Measurements from ENCODE around the gene HAAO.

Gene HAAO

DNA sequence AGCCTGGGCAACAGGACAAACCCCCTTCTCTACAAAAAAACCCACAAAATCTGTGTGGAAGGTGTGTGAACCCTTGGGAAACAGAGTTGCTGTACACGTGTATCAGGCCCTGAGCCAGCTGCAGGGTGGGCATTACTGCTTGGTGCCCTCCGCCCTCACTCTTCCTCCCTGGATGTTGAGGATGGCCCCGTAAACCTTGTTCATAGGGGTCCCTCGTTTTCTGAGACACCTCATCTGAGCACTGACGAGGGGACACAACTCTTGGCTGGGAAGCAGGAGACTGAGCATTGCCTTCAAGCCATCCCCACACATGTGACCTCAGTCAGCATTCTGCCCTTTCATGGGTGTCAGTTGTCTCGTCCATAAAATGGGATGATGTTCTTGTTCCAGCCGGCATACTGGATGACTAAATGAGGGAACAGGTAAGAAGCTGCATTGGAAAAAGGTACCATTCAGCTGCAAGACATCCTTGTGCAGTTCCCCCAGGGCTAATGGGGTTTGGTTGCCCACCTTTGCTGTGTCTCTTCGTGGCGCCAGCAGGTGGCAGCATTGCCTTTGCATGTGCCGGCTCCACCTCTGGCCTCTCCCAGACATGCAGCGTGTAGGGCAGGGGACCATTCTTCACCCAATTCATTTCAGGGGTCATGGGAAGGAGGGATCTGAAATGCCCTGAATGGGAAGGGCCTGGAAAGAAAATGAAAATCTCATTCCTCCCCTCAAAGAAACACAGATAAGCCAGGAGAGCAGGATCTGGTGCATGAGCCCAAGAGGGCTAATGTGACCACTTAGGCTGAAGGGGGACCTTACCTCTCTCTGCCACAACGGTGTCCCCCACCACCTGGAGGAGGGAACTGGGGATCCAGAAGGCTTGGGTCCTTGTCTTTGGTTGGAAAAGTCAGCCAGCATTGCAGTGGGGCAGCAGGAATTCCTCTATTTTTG is 36.4 kb upstream of the HAAO start:
- TF ChIP-seq, protein P1, sequence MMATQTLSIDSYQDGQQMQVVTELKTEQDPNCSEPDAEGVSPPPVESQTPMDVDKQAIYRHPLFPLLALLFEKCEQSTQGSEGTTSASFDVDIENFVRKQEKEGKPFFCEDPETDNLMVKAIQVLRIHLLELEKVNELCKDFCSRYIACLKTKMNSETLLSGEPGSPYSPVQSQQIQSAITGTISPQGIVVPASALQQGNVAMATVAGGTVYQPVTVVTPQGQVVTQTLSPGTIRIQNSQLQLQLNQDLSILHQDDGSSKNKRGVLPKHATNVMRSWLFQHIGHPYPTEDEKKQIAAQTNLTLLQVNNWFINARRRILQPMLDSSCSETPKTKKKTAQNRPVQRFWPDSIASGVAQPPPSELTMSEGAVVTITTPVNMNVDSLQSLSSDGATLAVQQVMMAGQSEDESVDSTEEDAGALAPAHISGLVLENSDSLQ (IDR thresholded peaks at IDR 0.05): no peak
- TF ChIP-seq FOXA1 (IDR thresholded peaks at IDR 0.05): no peak
- TF ChIP-seq BHLHE40 (IDR thresholded peaks at IDR 0.05; ENCODE audit: borderline replicate concordance): no peak
- no peak for TF ChIP-seq ZNF384 (IDR thresholded peaks at IDR 0.05)
- TF ChIP-seq LEF1 (IDR thresholded peaks at IDR 0.05; ENCODE audit: borderline replicate concordance): no peak
- no peak for TF ChIP-seq L3MBTL2 (conservative IDR thresholded peaks at IDR 0.05)
- TF ChIP-seq NFRKB (IDR thresholded peaks at IDR 0.05): no peak
- TF ChIP-seq FOXM1 (IDR thresholded peaks at IDR 0.05; ENCODE audit: borderline replicate concordance): no peak
- TF ChIP-seq SUZ12 (IDR thresholded peaks at IDR 0.05): no peak
- no peak for TF ChIP-seq ELF4 (IDR thresholded peaks at IDR 0.05)
- TF ChIP-seq TARDBP (IDR thresholded peaks at IDR 0.05): no peak
- no peak for TF ChIP-seq ARNT (IDR thresholded peaks at IDR 0.05)
- no peak for TF ChIP-seq CTBP1 (IDR thresholded peaks at IDR 0.05; ENCODE audit: borderline replicate concordance)
- no peak for TF ChIP-seq SP1 (IDR thresholded peaks at IDR 0.05)
- TF ChIP-seq FOXK2 (IDR thresholded peaks at IDR 0.05): no peak
- TF ChIP-seq HDGF (IDR thresholded peaks at IDR 0.05; ENCODE audit: borderline replicate concordance): no peak
- DNase-seq (ENCODE audit: extremely low spot score): peak; percentile 84
- CTCF ChIA-PET: interaction anchor here (0.5 to 1.4 kb wide), 9 partner anchors 10 to 775 kb away, joined by 3 to 5 read pairs (median 3); no protein-coding TSS in a partner anchor
- POLR2A ChIA-PET: interaction anchor here (0.9 to 1.1 kb wide), 2 partner anchors 18 to 399 kb away, joined by 3 read pairs; no protein-coding TSS in a partner anchor

DNA sequence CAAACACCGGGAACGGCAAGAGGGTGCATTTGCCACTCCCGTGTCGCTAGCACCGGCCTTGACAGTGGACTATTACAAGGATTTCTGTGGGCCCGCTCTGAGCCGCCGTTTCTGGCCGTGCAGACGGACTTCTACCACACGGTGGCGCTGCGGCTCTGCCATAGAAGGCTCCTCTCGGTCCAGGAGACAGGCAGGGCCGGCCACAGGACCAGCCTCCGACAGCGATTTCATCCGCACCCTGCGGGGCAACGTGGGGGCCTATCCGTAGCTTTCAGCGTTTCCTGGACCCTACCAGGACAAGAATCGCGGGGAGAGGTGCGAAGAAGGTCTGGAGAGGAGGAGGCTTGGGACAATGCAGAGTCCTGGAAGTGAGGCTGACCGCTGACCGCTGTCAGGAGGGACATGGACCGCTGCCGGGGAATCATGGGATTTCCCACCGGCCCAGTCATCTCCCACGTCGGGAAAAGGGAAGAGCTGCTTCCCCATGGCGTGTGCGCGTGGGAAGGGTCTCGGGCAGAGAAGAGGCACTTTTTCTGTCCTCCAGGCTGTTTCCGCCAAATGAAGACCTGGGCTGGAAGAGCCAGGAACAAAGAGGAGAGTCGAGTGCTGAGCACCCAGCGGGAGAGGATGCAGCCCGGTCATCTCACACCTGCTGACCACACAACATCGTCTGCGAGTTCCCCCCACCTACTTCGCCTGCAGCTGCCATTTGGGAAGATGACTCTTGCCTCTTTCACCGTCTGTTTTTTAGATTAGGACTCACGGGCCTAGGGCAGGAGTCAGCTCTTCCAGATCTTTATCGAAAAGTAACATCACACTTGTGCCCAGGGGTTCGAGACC is 35.5 kb upstream of the HAAO start:
- peak; percentile 89 for DNase-seq (ENCODE audit: extremely low spot score)

DNA sequence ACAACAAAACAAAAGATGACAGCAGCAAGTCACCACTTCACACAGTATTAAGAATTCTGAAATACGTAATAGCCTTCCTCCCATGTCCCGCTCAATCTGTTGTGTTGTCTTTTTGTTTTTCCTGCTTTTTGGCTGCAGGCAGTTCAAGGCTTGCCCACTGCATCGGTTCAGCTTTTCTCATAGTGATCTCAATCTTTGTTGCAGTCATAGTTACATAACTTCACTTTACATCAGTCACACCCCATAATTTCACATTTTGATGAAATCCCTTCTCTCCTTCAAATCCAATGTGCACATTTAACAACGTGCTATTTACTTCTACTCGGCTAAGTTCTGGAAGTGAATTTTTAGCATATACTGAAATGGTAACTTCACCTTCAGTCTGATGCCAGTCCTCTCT is 33.8 kb upstream of the HAAO start:
- TF ChIP-seq FOXK2 (IDR thresholded peaks at IDR 0.05): no peak
- TF ChIP-seq NFRKB (IDR thresholded peaks at IDR 0.05): no peak
- TF ChIP-seq FOXA1 (IDR thresholded peaks at IDR 0.05): no peak
- TF ChIP-seq L3MBTL2 (conservative IDR thresholded peaks at IDR 0.05): no peak
- no peak for TF ChIP-seq SP1 (IDR thresholded peaks at IDR 0.05)
- TF ChIP-seq SUZ12 (IDR thresholded peaks at IDR 0.05): no peak
- TF ChIP-seq FOXM1 (IDR thresholded peaks at IDR 0.05; ENCODE audit: borderline replicate concordance): no peak
- TF ChIP-seq LEF1 (IDR thresholded peaks at IDR 0.05; ENCODE audit: borderline replicate concordance): no peak
- ChIA-PET CTCF (interaction anchor here (0.5 to 0.6 kb wide), 2 partner anchors 14 to 320 kb away, joined by 3 read pairs; no protein-coding TSS in a partner anchor), POLR2A (no interaction called here)
- DNase-seq (ENCODE audit: extremely low spot score): no peak

More for the DNA sequence above, 35.5 kb upstream of the HAAO start:
- CTCF ChIA-PET: interaction anchor here (0.5 to 1.4 kb wide), 8 partner anchors 11 to 685 kb away, joined by 3 to 5 read pairs (median 3); no protein-coding TSS in a partner anchor
- TF ChIP-seq LEF1 (IDR thresholded peaks at IDR 0.05; ENCODE audit: borderline replicate concordance): no peak
- TF ChIP-seq FOXK2 (IDR thresholded peaks at IDR 0.05): no peak
- no peak for TF ChIP-seq NFRKB (IDR thresholded peaks at IDR 0.05)
- no peak for TF ChIP-seq BHLHE40 (IDR thresholded peaks at IDR 0.05; ENCODE audit: borderline replicate concordance)
- no peak for TF ChIP-seq TARDBP (IDR thresholded peaks at IDR 0.05)
- TF ChIP-seq HDGF (IDR thresholded peaks at IDR 0.05; ENCODE audit: borderline replicate concordance): no peak
- POLR2A ChIA-PET: interaction anchor here (1.1 kb wide), 1 partner anchor 399 kb away, joined by 3 read pairs; no protein-coding TSS in a partner anchor

DNA sequence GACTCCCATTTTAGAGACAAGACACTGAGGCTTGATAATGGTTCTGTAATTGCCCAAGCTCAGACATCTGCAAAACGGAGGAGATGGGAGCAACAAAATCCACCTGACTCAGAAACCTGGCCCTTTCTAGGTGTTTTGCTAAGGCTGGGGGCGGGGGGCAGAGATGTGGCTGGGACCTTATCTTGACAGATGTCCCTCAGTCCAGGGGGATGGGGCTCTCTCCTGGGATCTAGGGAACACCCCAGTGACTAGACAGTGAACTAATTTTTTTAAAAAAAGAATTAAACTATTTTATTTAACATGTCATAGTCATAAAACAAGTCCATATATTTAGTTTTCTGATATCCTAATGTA is 32.0 kb upstream of the HAAO start:
- TF ChIP-seq NFRKB (IDR thresholded peaks at IDR 0.05) (no peak), L3MBTL2 (conservative IDR thresholded peaks at IDR 0.05) (no peak), FOXK2 (IDR thresholded peaks at IDR 0.05) (no peak), FOXA1 (IDR thresholded peaks at IDR 0.05) (no peak), BHLHE40 (IDR thresholded peaks at IDR 0.05; ENCODE audit: borderline replicate concordance) (no peak), ARNT (IDR thresholded peaks at IDR 0.05) (no peak), ELF4 (IDR thresholded peaks at IDR 0.05) (no peak), TARDBP (IDR thresholded peaks at IDR 0.05) (no peak), SP1 (IDR thresholded peaks at IDR 0.05) (no peak), SUZ12 (IDR thresholded peaks at IDR 0.05) (no peak), HDGF (IDR thresholded peaks at IDR 0.05; ENCODE audit: borderline replicate concordance) (no peak), ZNF384 (IDR thresholded peaks at IDR 0.05) (no peak), FOXM1 (IDR thresholded peaks at IDR 0.05; ENCODE audit: borderline replicate concordance) (no peak), LEF1 (IDR thresholded peaks at IDR 0.05; ENCODE audit: borderline replicate concordance) (no peak)
- TF ChIP-seq, protein P1 (IDR thresholded peaks at IDR 0.05): no peak
- no peak for DNase-seq (ENCODE audit: extremely low spot score)
- POLR2A ChIA-PET: interaction anchor here (0.5 to 2.6 kb wide), 2 partner anchors 14 to 56 kb away, joined by 3 to 8 read pairs; no protein-coding TSS in a partner anchor
- CTCF ChIA-PET: no interaction called here

DNA sequence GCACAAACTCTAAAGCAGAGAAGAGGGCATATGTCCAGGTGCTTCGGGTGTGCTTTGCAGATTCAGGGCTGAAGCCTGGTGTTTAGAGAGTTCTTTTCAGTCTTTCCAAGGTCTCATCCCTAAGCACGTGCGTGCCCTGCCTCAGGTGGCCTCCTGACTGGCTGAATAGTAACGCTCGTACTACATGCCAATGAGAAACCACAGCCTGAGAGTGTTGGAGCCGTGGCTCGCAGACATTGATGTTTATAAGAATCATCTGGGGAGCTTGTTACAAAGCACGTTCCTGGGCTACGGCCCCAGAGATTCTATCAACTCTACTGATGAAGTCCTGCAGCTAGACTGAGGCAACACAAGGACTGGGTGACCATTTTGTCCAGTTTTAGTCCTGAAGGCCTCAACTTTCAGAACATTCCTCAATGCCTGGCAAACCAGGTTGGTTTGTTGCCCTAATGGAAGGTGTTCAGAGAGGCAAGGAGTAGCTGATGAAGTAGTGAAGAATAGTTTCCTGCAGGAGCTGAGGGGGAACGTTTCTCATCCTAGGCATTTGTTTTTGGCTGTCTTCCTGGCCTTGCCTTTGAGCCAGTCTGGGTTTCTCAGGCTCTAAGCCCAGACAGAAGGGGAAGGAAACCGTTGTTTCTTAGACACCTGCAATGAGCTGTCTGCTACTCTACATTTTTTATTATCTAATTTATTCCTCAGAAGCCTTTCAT is 31.5 kb upstream of the HAAO start:
- CTCF ChIA-PET: no interaction called here

More for the DNA sequence above, 31.5 kb upstream of the HAAO start:
- TF ChIP-seq ZNF384 (IDR thresholded peaks at IDR 0.05) (no peak), FOXM1 (IDR thresholded peaks at IDR 0.05; ENCODE audit: borderline replicate concordance) (no peak), LEF1 (IDR thresholded peaks at IDR 0.05; ENCODE audit: borderline replicate concordance) (no peak), SP1 (IDR thresholded peaks at IDR 0.05) (no peak)
- TF ChIP-seq, protein P1 (IDR thresholded peaks at IDR 0.05): no peak
- POLR2A ChIA-PET: interaction anchor here (0.5 to 2.6 kb wide), 2 partner anchors 13 to 57 kb away, joined by 3 to 8 read pairs; no protein-coding TSS in a partner anchor
- no peak for DNase-seq (ENCODE audit: extremely low spot score)
